Stomach (tissue), 9 donors: ENCODE data around the gene MAEL. TPM values are rescaled to one million over a fixed set of nuclear protein-coding genes. Genes with fewer than 3 reads are reported as not detected.

ENCODE experiments used
- DNase-seq, 2 donors: peaks; one replicate each; pipeline versions ENCODE4 v3.0.0 to v3.0.0-alpha.2; 2013 to 2019
- H3K27ac ChIP-seq, 5 donors: fragments of 200-600 bp in 4 of 5; sonication (generic) in 4 of 5; one replicate each; pipeline ENCODE4 v1.5.1; 2013 to 2019; ENCODE audit warnings: mild to moderate bottlenecking in 1 of 5, moderate library complexity in 1 of 5
- H3K27me3 ChIP-seq, 3 donors: fragments of 200-600 bp; sonication (generic); one replicate each; pipeline ENCODE4 v1.5.1; 2017 to 2019; ENCODE audit warnings: mixed run types in 1 of 3
- H3K36me3 ChIP-seq, 4 donors: fragments of 200-600 bp; sonication (generic); 1 replicate in 3 of 4; 2 replicates in 1 of 4; pipeline ENCODE4 v1.5.1; 2016 to 2019
- H3K4me1 ChIP-seq, 4 donors: fragments of 200-600 bp; sonication (generic); one replicate each; pipeline ENCODE4 v1.5.1; 2016 to 2019
- H3K4me3 ChIP-seq, 4 donors: fragments of 200-600 bp; sonication (generic) in 3 of 4; one replicate each; pipeline ENCODE4 v1.5.1; 2016 to 2019; ENCODE audit warnings: mild to moderate bottlenecking in 1 of 4
- H3K9me3 ChIP-seq, 4 donors: fragments of 200-600 bp; sonication (generic); one replicate each; pipeline ENCODE4 v1.5.1; 2016 to 2019
- CTCF ChIP-seq, 7 experiments: fragments of 450-650 bp in 4 of 7; fragments of 200-600 bp in 3 of 7; sonication (generic) in 3 of 7; IDR thresholded peaks; one replicate each; pipeline ENCODE4 v1.5.1; 2016 to 2019; ENCODE audit warnings: antibody characterized with exemption in 7 of 7, control low read depth in 2 of 7, mild to moderate bottlenecking in 1 of 7
- EP300 ChIP-seq: sonication (generic); formaldehyde crosslinking; IDR thresholded peaks from one replicate; pipeline ENCODE4 v1.6.1; 2017; ENCODE audit warnings: antibody characterized with exemption
- POLR2A ChIP-seq, 4 donors: fragments of 450-650 bp; IDR thresholded peaks; one replicate each; pipeline ENCODE4 v1.6.1; 2016; ENCODE audit warnings: antibody characterized with exemption in 4 of 4, control low read depth in 2 of 4, mild to moderate bottlenecking in 1 of 4, moderate library complexity in 1 of 4
- POLR2AphosphoS5 ChIP-seq, 3 donors: sonication (generic); formaldehyde crosslinking; IDR thresholded peaks; one replicate each; pipeline ENCODE4 v1.6.1; 2016; ENCODE audit warnings: antibody characterized with exemption in 3 of 3
- WGBS, 5 donors: extraction: QIAGEN DNeasy Blood & Tissue Kit in 3 of 5; methylation state at CpG; one replicate each; pipeline versions ENCODE4 v1.1.5 to v1.1.7; 2013 to 2018; 5-methylcytosine and 5-hydroxymethylcytosine counted together
- intact Hi-C: fragments of 100-400 bp; cut with DNase I; formaldehyde crosslinking; loops from one replicate; pipeline ENCODE4 v1.15.1; 2023; ENCODE audit warnings: low total_unique reads
- polyA plus RNA-seq, 3 donors: library from polyadenylated mRNA; stranded (reverse); fragments of 200-250 nt; gene quantifications; one replicate each; pipeline ENCODE4 v1.2.3, GENCODE V29; 2013
- total RNA-seq, 5 donors: library from RNA; depleted of rRNA; stranded (reverse); fragments of >200 nt; gene quantifications; one replicate each; pipeline versions ENCODE4 v1.1.0 to v1.2.3, GENCODE V29; 2014 to 2016
- donor health status: healthy with polysubstance abuse.
- donor health status: Bipolar disorder and iron deficiency.
- donor health status: healthy.

MAEL gene
- total and polyA plus RNA-seq, 8 donors: 0.08 to 1.1 (median 0.51) TPM; not detected in 4

- H3K4me1 ChIP-seq: peaks cover 0 to 8% (median 3%) of the 10 kb centered on the region in 4 donors
- WGBS, 5 donors: 82 to 86% (median 86%) methylated on average over 2 of the region's 2 CpGs
- no peak for DNase-seq
- no peaks in the 10 kb centered on the region for H3K36me3 ChIP-seq
- TF ChIP-seq POLR2A (IDR thresholded peaks at IDR 0.05) (no peak), EP300 (no peak), CTCF (IDR thresholded peaks at IDR 0.05) (no peak), POLR2AphosphoS5 (IDR thresholded peaks at IDR 0.05) (no peak)
- no peak overlapping the region for H3K27ac ChIP-seq
- H3K4me3 ChIP-seq: no peak overlapping the region
- peaks cover 0 to 9% (median 0%) of the 10 kb centered on the region in 3 donors for H3K27me3 ChIP-seq
- intact Hi-C loops: no loop called here
- H3K9me3 ChIP-seq: no peaks in the 10 kb centered on the region
Observed at GRCh38 chr1:166956057-166956850, 32.8 kb upstream of the MAEL start.

DNA sequence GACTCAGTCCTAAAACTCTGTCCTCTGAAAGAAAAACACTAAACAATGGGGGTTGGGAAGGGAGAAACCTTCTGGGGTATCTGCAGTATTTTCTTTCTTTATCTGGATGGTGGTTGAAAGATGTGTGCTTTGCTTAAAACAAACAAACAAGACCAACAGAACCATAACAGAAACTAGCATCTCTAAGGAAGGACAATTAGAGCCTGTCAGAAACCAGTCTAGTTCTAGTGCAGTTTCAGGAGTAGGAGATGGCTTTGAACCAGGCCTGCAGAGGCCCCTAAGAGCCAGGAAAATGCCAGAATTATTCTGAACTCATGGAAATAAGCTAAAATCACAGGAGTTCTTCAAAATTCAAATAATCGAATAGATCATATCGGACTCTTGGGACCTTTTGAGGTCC lies 32.2 kb upstream of the MAEL start:
- no peak for DNase-seq
- H3K4me1 ChIP-seq: peaks cover 0 to 4% (median 2%) of the 10 kb centered on the region in 4 donors
- H3K4me3 ChIP-seq: no peak overlapping the region
- H3K27me3 ChIP-seq: peaks cover 0 to 9% (median 0%) of the 10 kb centered on the region in 3 donors
- 71 to 100% (median 94%) methylated on average over 2 of the region's 2 CpGs for WGBS, 5 donors
- TF ChIP-seq EP300 (no peak), CTCF (IDR thresholded peaks at IDR 0.05) (no peak), POLR2A (IDR thresholded peaks at IDR 0.05) (no peak), POLR2AphosphoS5 (IDR thresholded peaks at IDR 0.05) (no peak)
- no peaks in the 10 kb centered on the region for H3K36me3 ChIP-seq
- no peak overlapping the region for H3K27ac ChIP-seq
- no peaks in the 10 kb centered on the region for H3K9me3 ChIP-seq
- intact Hi-C loops: no loop called here

GRCh38 chr1:166960858-166961474 lies 28.1 kb upstream of the MAEL start:
- WGBS, 5 donors: 95 to 100% (median 97%) methylated on average over 1 of the region's 1 CpG
- TF ChIP-seq CTCF (IDR thresholded peaks at IDR 0.05) (no peak), POLR2AphosphoS5 (IDR thresholded peaks at IDR 0.05) (no peak), EP300 (no peak), POLR2A (IDR thresholded peaks at IDR 0.05) (no peak)
- Histone ChIP-seq H3K36me3 (no peaks in the 10 kb centered on the region), H3K4me3 (no peak overlapping the region), H3K9me3 (no peaks in the 10 kb centered on the region), H3K27me3 (peaks cover 0 to 6% (median 0%) of the 10 kb centered on the region in 3 donors), H3K27ac (no peak overlapping the region), H3K4me1 (no peaks in the 10 kb centered on the region)
- DNase-seq: no peak
- intact Hi-C loops: no loop called here

- H3K9me3 ChIP-seq: no peaks in the 10 kb centered on the region
- intact Hi-C loops: no loop called here
- no peaks in the 10 kb centered on the region for H3K36me3 ChIP-seq
- no peak overlapping the region for H3K27ac ChIP-seq
- TF ChIP-seq CTCF (IDR thresholded peaks at IDR 0.05): no peak
- no peak for TF ChIP-seq POLR2A (IDR thresholded peaks at IDR 0.05)
- no peak for TF ChIP-seq EP300
- TF ChIP-seq POLR2AphosphoS5 (IDR thresholded peaks at IDR 0.05): no peak
- no peak overlapping the region for H3K4me3 ChIP-seq
- H3K27me3 ChIP-seq: peaks cover 0 to 52% (median 25%) of the 10 kb centered on the region in 3 donors
- H3K4me1 ChIP-seq: peaks cover 0 to under 1% (median 0%) of the 10 kb centered on the region in 4 donors
- 83 to 95% (median 91%) methylated on average over 5 of the region's 5 CpGs for WGBS, 5 donors
- no peak for DNase-seq
Observed at GRCh38 chr1:166969074-166969677, 19.9 kb upstream of the MAEL start.
